GM12891 (cell line): ENCODE data around the gene ELL.

Experiments
- PAX5 ChIP-seq: IDR thresholded peaks from 2 replicates; pipeline ENCODE4 v1.6.1; 2011; ENCODE audit warnings: low read length, moderate library complexity, mild to moderate bottlenecking; ENCODE audit not compliant: insufficient read depth, severe bottlenecking
- POLR2A ChIP-seq: IDR thresholded peaks from 2 replicates; pipeline ENCODE4 v1.6.1; 2011; ENCODE audit warnings: low read depth, low read length, control low read depth
- POLR2AphosphoS5 ChIP-seq: IDR thresholded peaks from 2 replicates; pipeline ENCODE4 v1.6.1; 2011; ENCODE audit warnings: low read depth, low read length, control low read depth
- POU2F2 ChIP-seq: IDR thresholded peaks from 2 replicates; pipeline ENCODE4 v1.6.1; 2011; ENCODE audit warnings: low read depth, mild to moderate bottlenecking, control low read depth, low read length, moderate library complexity
- SPI1 ChIP-seq: IDR thresholded peaks from 2 replicates; pipeline ENCODE4 v1.6.1; 2011; ENCODE audit warnings: low read depth, low read length, control low read depth

GRCh38 chr19:18464646-18465045 is 57.2 kb downstream of the ELL start:
- TF ChIP-seq POLR2A, result no peak
- no peak for TF ChIP-seq POLR2AphosphoS5
- no peak for TF ChIP-seq POU2F2
- TF ChIP-seq SPI1, result no peak
- TF ChIP-seq PAX5, result no peak
